Neural crest cell (in vitro differentiated cells): Measurements from ENCODE around the gene SETD2. TPM values are rescaled to one million over a fixed set of nuclear protein-coding genes. Genes with fewer than 3 reads are reported as not detected.
"Not testable (repeated sequence)": the region's sequence is repeated elsewhere in the genome, so short reads cannot be mapped to it uniquely, and the experiment has no call there.

Source experiments
- DNase-seq: peaks from one replicate; pipeline ENCODE4 v3.0.0; 2021; ENCODE audit warnings: low read depth, mixed read lengths, low spot score
- H3K27ac Mint-ChIP-seq: one replicate; pipeline ENCODE4 v1.8.0; 2021; ENCODE audit warnings: mild to moderate bottlenecking, mixed read lengths; ENCODE audit not compliant: unreplicated experiment
- H3K27me3 Mint-ChIP-seq: 2 replicates; pipeline ENCODE4 v1.8.0; 2021; ENCODE audit warnings: low read depth, mild to moderate bottlenecking, mixed read lengths
- H3K36me3 Mint-ChIP-seq: 2 replicates; pipeline ENCODE4 v1.8.0; 2021; ENCODE audit warnings: low read depth, mild to moderate bottlenecking, mixed read lengths
- H3K4me1 Mint-ChIP-seq: 2 replicates; pipeline ENCODE4 v1.8.0; 2021; ENCODE audit warnings: mixed read lengths
- H3K4me3 Mint-ChIP-seq: one replicate; pipeline ENCODE4 v1.8.0; 2021; ENCODE audit warnings: mild to moderate bottlenecking, mixed read lengths
- H3K9me3 Mint-ChIP-seq: 2 replicates; pipeline ENCODE4 v1.8.0; 2021; ENCODE audit warnings: mixed read lengths
- total RNA-seq: library from RNA; stranded (reverse); gene quantifications from 2 replicates; pipeline ENCODE4 v1.2.1, GENCODE V29; 2021
- TF ChIP-seq, protein P1 (sequence below): fragments of 200-600 bp; sonication (generic); conservative IDR thresholded peaks from 2 replicates; pipeline ENCODE4 v1.5.0; 2021; ENCODE audit warnings: antibody characterized with exemption, mild to moderate bottlenecking

The SETD2 gene
- total RNA-seq, 1 donor from 2014 or later, result 52.7 TPM

DNA sequence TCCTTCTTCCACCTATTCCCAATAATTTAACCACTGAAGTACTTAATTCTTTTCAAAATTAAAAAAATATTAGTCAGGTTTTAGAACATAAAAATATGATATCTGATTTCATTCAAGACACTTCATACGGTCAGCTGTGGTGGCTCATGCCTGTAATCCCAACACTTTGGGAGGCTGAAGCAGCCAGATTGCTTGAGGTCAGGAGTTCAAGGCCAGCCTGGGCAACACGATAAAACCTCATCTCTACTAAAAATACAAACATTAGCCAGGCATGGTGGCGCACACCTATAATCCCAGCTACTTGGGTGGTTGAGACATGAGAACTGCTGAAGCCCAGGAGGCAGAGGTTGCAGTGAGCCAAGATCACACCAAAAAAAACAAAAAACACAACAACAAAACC lies 127.8 kb downstream of the SETD2 start:
- Mint-ChIP-seq H3K4me3 (no peak overlapping the region), H3K4me1 (peaks cover 4% of the 10 kb centered on the region), H3K9me3 (peaks cover 2% of the 10 kb centered on the region), H3K27me3 (no peaks in the 10 kb centered on the region), H3K36me3 (peaks cover 19% of the 10 kb centered on the region), H3K27ac (no peak overlapping the region)
- TF ChIP-seq, protein P1, sequence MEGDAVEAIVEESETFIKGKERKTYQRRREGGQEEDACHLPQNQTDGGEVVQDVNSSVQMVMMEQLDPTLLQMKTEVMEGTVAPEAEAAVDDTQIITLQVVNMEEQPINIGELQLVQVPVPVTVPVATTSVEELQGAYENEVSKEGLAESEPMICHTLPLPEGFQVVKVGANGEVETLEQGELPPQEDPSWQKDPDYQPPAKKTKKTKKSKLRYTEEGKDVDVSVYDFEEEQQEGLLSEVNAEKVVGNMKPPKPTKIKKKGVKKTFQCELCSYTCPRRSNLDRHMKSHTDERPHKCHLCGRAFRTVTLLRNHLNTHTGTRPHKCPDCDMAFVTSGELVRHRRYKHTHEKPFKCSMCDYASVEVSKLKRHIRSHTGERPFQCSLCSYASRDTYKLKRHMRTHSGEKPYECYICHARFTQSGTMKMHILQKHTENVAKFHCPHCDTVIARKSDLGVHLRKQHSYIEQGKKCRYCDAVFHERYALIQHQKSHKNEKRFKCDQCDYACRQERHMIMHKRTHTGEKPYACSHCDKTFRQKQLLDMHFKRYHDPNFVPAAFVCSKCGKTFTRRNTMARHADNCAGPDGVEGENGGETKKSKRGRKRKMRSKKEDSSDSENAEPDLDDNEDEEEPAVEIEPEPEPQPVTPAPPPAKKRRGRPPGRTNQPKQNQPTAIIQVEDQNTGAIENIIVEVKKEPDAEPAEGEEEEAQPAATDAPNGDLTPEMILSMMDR, result no peak
- DNase-seq, result no peak

DNA sequence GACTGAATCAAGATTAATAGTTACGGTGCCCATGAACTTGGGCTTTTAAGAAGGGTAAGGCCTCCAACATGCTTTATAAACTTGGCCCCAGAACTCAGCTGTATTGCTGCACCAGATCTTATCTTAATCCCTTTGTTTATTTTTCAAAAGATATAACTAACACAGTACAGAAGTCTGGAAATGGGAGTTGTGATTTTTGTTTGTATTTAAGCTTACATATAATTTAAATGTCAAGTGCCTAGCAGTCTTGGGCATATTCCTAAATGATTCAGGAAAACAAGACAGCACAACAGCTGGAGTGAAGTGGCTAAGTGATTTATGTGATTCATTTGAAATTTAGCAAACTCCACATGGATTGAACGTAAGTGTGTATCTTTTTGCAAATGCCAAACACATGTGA lies 128.3 kb downstream of the SETD2 start:
- TF ChIP-seq, protein P1, result no peak
- Mint-ChIP-seq H3K4me3 (no peak overlapping the region), H3K9me3 (peaks cover 2% of the 10 kb centered on the region), H3K27me3 (no peaks in the 10 kb centered on the region), H3K4me1 (peaks cover 4% of the 10 kb centered on the region), H3K36me3 (peaks cover 19% of the 10 kb centered on the region), H3K27ac (no peak overlapping the region)
- DNase-seq, result no peak

GRCh38 chr3:47034868-47035489 lies 128.9 kb downstream of the SETD2 start:
- DNase-seq, result no peak
- H3K4me1 Mint-ChIP-seq, result peaks cover 4% of the 10 kb centered on the region
- no peaks in the 10 kb centered on the region for H3K27me3 Mint-ChIP-seq
- H3K27ac Mint-ChIP-seq, result no peak overlapping the region
- peaks cover 2% of the 10 kb centered on the region for H3K9me3 Mint-ChIP-seq
- H3K36me3 Mint-ChIP-seq, result peaks cover 19% of the 10 kb centered on the region
- H3K4me3 Mint-ChIP-seq, result no peak overlapping the region
- TF ChIP-seq, protein P1, result no peak

GRCh38 chr3:47031041-47031440 lies 132.9 kb downstream of the SETD2 start:
- not testable (repeated sequence) for H3K27ac Mint-ChIP-seq, DNase-seq, H3K27me3 Mint-ChIP-seq, H3K9me3 Mint-ChIP-seq, H3K4me1 Mint-ChIP-seq, H3K4me3 Mint-ChIP-seq
- H3K36me3 Mint-ChIP-seq, result peaks cover 11% of the 10 kb centered on the region

GRCh38 chr3:47028667-47029066 lies 135.2 kb downstream of the SETD2 start:
- DNase-seq, result no peak
- no peaks in the 10 kb centered on the region for H3K9me3 Mint-ChIP-seq
- H3K4me3 Mint-ChIP-seq, result no peak overlapping the region
- H3K36me3 Mint-ChIP-seq, result peaks cover 6% of the 10 kb centered on the region
- H3K27me3 Mint-ChIP-seq, result no peaks in the 10 kb centered on the region
- no peak overlapping the region for H3K27ac Mint-ChIP-seq
- TF ChIP-seq, protein P1, result no peak
- no peaks in the 10 kb centered on the region for H3K4me1 Mint-ChIP-seq

DNA sequence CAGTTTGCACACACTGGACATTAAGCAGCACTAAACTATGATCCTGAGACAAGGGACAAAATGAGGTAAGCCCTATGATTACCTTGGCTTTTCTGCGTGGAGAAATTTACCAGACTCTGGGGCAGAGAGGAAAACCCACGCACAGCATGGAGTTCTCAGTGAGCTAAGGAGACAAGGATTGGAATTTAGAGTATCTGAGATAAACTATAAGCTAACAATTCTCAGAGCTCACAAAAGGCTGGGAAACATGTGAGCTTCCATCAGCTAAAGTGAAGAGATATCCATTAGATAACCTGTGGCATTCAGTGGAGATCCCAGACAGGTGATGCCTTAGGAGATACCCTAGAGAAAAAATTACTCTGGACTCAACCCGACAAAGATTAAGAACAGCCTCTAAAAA lies 135.8 kb downstream of the SETD2 start:
- TF ChIP-seq, protein P1, result no peak
- H3K4me1 Mint-ChIP-seq, result no peaks in the 10 kb centered on the region
- H3K4me3 Mint-ChIP-seq, result no peak overlapping the region
- H3K27ac Mint-ChIP-seq, result no peak overlapping the region
- DNase-seq, result no peak
- H3K27me3 Mint-ChIP-seq, result no peaks in the 10 kb centered on the region
- H3K36me3 Mint-ChIP-seq, result peaks cover 6% of the 10 kb centered on the region
- no peaks in the 10 kb centered on the region for H3K9me3 Mint-ChIP-seq

DNA sequence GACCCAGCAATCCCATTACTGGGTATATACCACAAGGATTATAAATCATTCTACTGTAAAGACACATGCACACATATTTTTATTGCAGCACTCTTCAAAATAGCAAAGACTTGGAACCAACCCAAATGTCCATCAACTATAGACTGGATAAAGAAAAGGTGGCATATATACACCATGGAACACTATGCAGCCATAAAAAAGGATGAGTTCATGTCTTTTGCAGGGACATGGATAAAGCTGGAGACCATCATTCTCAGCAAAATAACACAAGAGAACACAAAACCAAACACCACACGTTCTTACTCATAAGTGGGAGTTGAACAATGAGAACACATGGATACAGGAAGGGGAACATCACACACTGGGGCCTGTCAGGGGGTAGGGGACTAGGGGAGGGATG lies 137.5 kb downstream of the SETD2 start:
- H3K4me1 Mint-ChIP-seq, H3K9me3 Mint-ChIP-seq, H3K36me3 Mint-ChIP-seq, H3K4me3 Mint-ChIP-seq, H3K27me3 Mint-ChIP-seq, H3K27ac Mint-ChIP-seq, DNase-seq: not testable (repeated sequence)
